Stromal cell of bone marrow (primary cell): Measurements from ENCODE around the gene LRRC1.
"Not testable (repeated sequence)": the region's sequence is repeated elsewhere in the genome, so short reads cannot be mapped to it uniquely, and the experiment has no call there.

Experiments used
- DNase-seq: peaks from one replicate; pipeline ENCODE4 v3.0.0-alpha.2; 2012; ENCODE audit warnings: low read depth

Gene LRRC1

DNA sequence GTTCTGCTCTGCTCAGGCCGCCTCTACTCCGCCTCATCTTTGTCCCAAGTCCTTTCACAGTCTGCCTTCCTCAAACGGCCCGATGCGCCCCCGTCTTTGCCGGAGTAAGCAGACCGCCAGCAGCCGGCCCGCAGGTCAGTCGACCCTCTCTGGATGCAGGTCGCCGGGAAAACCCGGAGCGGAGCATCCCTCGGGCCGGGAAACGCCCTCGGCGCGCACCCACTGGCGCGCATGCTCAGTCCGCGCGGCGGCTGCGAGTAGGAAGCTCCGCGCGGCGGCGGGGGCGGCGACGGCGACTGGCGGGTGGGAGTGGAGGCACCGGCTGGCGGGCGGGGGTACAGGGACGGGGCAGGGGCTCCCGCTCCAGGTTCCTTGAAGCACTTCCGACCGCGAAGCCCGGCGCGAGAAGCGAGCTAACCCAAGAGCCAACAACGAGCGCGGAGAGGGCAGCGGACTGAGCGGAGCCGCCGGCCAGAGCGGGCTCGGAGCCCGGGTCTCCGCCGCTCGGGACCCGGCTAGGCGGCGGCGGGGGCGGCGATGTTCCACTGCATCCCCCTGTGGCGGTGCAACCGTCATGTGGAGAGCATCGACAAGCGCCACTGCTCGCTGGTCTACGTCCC, at the start of gene LRRC1:
LRRC1 (plus strand) TSS at position 286 of the 620 bp plus-strand sequence; CDS start at position 538, 252 bp downstream.
- DNase-seq = peak; percentile 82

DNA sequence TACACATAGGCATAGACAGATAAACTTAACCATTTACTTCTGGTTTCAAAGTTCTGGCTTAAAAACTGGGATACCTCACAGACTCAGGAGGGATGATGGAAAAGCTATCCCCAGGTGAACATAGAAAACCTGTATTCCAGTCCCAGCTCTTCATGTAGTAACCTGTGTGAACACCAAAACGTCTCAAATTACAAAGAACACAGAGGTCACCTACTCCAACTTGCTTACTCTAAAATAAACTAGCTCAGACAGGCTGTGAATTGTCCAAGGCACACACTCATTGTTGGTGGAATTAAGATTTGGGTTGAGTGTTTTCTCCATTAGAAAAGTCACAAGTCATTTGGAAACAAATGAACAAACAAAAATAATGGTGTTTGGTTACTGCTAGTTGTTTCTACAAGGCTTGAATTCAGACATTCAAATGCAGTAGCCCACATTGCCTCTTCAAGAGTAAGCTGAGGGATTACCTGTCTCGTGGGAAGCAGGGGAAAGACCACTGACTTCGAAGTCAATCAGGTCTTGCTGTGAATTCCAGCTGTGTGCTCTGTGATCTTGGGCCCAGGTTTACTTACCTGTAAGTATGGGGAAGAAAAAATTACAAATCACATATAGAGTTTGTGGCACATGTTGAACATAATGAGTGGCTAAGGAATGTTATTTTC, 48.2 kb upstream of the LRRC1 start:
- DNase-seq = no peak

- DNase-seq = no peak
Measured at GRCh38 chr6:53750052-53750650, 44.7 kb upstream of the LRRC1 start.

DNA sequence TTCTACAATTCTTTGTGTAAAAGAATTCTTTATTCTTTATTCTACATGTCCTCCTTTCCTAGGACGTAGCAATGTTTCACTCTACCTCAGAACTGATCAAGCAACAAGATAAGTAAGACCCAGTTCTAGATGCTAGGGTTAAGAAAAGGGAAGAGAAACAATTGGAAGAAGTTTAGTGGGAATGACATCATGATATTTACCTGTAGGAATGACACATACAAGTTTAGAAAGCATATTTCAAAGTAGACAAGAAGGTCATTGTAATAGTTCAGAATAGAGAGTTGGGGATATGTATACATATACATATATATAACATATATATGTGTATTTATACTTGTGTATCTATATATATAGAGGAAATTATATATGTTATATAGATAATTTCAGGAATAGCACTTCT, 43.4 kb upstream of the LRRC1 start:
- no peak for DNase-seq

DNA sequence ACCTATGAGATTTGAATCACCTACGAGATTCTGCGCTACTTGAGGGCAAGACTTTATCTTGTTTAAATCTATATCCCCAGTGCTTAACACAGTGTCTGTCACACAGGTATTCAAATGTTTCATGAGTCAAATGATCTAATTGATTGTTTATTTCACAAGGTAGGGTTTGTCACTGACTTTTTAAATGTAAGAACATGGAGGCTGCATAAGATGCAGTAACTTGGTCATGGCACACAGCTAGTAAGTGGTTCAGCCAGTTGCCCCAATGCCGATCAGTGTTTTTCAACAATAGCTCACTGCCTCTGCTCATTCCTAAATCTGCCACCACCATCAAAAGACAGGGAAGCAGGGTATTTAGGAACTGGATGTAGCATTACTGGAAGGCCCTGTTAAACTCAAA, 42.4 kb upstream of the LRRC1 start:
- no peak for DNase-seq

DNA sequence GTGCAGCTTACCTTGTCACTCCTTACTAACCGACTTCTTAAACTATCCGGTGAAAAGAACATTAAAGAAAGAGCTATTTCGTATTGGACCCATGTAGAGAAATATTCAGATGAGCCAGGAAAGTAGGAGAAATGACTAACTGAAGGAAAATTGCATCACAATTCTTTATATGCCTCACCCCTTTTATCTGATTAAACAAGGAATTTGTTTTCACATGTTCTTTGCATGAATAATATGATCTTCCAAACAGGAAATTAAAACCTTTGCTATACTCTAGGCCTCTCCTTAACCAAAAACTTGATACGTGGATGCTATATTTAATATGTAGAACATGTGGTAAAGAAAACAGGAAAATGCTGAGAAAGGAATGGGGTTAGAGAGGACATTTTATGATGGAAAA, 41.9 kb upstream of the LRRC1 start:
- no peak for DNase-seq

DNA sequence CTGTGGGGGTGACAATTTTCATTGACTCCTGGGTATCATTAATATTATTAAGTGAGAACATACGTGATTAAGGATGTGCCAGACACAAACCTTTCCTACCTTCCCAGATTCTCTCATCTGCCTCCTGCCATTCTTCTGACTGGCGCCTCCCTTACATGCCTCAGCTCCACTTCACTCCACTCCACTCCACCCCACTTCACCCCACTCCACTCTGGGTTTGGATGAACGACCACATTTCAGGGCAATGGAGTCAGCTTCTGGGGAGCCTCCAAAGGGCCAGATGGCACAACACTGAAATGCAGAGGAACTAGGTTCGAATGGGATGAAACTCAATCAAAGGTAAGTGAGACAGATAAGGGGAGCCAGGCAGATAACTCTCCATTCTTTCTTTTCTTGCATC, 40.5 kb upstream of the LRRC1 start:
- DNase-seq = no peak

DNA sequence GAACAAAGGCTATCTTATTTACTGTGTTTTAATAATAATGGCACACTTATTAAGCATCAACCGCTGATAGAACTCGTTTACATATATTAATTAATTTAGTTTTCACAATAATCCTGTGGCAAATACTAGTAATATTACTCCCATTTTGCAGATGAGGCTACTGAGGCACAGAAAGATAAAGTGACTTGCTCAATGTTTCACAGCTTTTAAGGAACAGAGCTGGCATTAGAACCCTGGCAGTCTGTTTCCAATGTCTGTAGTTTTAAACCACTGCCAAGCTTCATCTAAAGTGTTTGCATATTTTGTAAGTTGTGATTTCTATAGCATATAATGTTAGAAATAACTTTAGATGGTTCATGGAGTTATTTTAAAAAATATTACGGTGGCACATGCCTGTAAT, 38.4 kb upstream of the LRRC1 start:
- no peak for DNase-seq

GRCh38 chr6:53758496-53758895, 36.3 kb upstream of the LRRC1 start:
- DNase-seq = no peak

DNA sequence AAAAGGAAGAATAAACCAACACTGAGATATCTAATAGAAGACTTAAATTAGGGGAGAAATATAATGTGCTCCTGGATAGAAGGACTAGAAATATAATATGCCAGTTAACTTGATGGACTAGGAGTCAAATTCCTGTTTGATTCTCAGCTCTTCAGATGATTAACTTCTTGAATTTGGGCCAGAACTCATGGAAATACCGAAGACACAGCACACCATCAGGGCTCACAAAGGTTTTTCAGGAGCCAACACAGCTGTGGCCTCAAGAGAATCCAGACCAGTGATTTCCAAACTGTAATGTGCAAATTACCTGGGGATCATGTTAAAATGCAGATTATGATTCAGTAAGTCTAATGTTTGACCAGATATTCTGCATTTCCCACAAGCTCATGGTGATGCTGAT, 33.8 kb upstream of the LRRC1 start:
- no peak for DNase-seq

- no peak for DNase-seq
Measured at GRCh38 chr6:53765270-53765669, 29.5 kb upstream of the LRRC1 start.

GRCh38 chr6:53766930-53767329, 27.9 kb upstream of the LRRC1 start:
- no peak for DNase-seq

GRCh38 chr6:53767941-53768340, 26.9 kb upstream of the LRRC1 start:
- DNase-seq = no peak

DNA sequence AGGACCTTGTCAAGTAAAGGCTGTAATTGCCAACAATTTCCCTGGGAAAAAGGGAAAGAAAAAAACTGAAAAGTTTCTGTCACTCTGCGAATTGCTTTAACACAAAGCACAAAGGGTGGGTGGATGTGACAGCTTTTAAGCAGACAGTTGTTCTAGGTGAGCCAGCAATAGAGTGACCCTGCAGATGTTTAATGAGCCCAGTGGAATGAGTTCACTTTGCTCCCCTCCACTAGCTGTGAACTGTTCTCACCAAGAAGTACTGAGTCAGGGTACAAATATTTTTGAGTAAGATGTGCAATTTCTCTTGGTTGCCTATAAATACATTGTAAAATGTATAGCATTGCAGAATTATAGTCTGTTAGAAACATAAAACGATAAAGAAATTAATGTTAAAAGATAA, 26.2 kb upstream of the LRRC1 start:
- no peak for DNase-seq

- DNase-seq = no peak
Measured at GRCh38 chr6:53770780-53771249, 24.0 kb upstream of the LRRC1 start.

GRCh38 chr6:53771785-53772624, 22.8 kb upstream of the LRRC1 start:
- peak; percentile 73 for DNase-seq

GRCh38 chr6:53773044-53773696, 21.6 kb upstream of the LRRC1 start:
- no peak for DNase-seq

GRCh38 chr6:53776152-53776551, 18.7 kb upstream of the LRRC1 start:
- not testable (repeated sequence) for DNase-seq

- DNase-seq = not testable (repeated sequence)
Measured at GRCh38 chr6:53784991-53785390, 9.8 kb upstream of the LRRC1 start.

DNA sequence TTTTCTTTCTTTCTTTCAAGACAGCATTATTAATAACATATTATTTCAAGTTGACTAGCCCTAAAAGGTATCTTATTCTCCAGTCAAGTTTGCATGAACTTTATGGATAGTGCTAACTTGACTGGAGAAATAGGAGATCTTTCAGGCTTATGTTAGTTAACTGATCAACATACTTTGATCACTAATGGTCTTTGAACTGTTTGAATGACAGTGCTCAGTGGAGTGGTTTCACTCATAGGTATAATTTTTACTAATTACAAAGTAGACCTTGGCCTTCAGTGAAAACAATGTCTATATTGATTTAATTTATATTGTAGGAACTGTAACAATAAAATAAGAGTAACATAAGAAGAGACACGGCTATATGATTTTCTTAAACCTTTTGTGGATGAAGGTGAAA, 8.0 kb upstream of the LRRC1 start:
- no peak for DNase-seq

DNA sequence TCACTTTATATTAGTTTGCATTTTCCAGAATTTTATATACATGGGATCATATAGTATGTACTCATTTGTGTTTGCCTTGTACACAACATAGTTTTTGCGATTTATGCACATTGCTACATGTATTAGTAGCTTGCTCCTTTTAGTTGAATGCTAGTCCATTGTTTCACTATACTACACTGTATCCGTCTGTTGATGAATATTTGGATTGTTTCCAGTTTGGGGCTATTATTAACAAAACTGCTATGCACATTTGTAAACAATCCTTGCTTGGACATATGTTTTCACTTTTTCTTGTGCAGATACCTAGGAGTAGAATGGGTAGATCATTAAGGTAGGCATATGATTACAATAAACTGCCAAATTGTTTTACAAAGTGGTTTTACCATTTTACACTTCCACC, 3.9 kb upstream of the LRRC1 start:
- DNase-seq = no peak

GRCh38 chr6:53792016-53792415, 2.8 kb upstream of the LRRC1 start:
- no peak for DNase-seq
